Activated T-cell treated with anti-CD3 and anti-CD28 coated beads for 24 hours (primary cell): ENCODE measurements around the gene DNAH7.
"Not testable (repeated sequence)": the region's sequence is repeated elsewhere in the genome, so short reads cannot be mapped to it uniquely, and the experiment has no call there.

ENCODE experiments used
- DNase-seq: peaks from one replicate; pipeline ENCODE4 v3.0.0-alpha.2; 2020; ENCODE audit warnings: low read depth

The DNAH7 gene

DNA sequence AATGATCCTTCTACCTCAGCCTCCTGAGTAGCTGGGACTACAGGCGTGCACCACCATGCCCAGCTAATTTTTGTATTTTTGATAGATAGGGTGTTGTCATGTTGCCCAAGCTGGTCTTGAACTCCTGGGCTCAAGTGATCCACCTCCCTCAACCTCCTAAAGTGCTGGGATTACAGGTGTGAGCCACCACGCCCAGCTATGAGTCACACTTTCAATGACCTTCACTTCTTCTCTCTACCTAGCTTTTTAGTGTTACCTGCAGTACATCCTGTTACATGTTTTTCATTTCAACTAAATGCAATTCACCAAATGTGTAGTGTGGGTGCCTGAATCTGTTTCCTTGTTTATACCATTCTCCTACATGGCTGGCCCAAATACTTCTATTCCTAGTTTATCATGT, 347.6 kb downstream of the DNAH7 start:
- DNase-seq: no peak

DNA sequence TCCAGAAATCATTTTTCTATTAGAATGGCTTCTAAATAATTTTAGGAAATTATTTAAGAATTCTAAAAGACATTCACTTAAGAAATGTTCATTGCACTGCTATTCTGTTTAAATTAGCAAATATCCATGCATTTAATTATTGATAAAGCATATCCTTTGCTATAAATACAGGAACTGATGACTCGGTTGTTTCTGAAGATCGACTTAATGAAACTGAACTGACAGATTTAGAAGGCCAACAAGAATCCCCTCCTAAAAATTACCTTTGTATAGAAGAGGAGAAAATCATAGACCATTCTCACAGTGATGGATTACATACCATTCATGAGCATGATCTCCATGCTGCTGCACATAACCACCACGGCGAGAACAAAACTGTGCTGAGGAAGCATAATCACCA, 352.2 kb downstream of the DNAH7 start:
- no peak for DNase-seq

DNA sequence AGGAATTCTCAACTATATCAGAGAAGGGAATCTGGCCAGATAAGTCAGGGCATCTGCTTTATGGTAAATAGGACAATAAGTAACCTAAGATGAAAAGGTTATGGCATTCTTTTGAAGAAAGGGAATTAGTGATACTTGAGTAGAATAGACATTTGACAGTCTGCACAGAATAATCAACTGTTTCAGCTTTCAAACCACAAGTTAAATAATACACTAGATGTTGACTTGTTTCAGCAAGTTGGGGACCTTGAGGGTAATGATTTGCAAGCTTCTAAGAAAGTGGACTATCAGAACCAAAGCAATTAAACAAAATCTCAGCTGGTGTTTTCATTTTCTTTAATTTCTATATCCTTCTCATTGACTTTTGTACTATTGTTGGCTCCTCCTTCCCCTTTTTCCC, 357.2 kb downstream of the DNAH7 start:
- no peak for DNase-seq

DNA sequence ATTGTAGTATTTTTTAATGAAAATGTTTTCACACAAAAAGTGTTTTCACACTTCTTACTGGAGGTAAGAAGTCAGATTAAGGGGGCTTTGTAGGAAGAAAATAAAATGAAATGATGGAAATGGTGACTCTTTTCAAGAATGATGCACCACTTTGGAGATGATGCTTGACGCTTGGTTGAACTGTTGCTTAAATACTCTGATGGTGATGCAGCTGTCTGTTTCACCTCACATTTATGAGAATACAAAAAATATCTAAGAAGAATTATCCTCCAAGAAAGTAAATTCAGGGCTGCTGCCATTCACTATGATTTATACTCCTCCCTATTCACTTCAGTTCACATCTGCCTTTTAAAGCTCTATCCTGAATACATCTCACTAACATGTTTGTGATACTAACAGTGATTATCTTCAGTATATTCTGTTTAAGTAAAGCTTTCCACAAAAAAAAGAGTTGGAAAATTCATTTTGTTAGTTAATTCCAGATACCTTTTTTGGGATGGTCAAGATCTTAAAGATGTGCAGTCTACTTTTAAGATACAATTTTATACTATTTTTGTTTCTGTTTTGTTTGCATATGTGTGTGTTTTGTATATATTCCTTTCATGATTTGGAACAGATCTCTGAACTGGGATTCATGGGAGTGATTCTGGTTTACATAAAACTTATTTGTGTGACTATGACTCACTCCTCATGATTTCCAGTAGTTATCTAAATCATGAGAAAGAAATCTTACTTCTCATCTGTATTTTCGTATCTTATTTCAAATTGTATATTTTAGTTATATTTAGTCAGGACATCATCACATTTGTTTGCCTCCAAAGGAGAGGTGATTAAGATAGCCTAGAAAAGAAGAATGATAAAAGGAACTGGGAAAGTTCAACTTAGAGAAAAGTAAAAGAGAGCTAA, 358.5 kb downstream of the DNAH7 start:
- no peak for DNase-seq

DNA sequence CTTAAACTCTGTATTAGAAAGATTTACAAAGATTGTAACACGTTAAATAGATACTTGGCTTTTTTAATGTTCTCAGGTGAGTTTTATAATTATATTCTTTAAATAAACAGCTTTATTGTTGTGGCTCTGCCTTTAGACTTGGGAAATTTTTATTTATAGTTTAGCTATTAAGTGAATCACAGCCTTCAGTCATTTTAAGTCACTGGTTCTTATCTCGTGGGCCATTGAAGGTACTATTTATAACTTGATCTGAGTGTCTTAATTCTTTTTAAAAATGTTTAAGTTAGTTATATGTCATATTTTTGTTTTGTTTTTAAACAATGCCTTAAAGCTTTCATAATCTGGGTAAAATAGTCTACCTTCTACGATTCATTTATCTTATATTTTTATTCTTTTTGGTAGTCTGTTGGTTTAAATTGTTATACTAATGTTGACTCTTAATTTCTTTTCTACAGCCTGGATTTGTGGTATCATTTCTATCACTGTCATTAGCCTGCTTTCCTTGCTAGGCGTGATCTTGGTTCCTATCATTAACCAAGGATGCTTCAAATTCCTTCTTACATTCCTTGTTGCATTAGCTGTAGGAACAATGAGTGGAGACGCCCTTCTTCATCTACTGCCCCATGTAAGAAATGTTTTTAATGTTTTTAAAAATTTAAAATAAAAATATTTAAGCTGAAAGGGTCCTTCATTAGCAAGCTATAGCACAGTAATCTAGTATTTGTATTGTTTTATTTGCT, 362.3 kb downstream of the DNAH7 start:
- no peak for DNase-seq

DNA sequence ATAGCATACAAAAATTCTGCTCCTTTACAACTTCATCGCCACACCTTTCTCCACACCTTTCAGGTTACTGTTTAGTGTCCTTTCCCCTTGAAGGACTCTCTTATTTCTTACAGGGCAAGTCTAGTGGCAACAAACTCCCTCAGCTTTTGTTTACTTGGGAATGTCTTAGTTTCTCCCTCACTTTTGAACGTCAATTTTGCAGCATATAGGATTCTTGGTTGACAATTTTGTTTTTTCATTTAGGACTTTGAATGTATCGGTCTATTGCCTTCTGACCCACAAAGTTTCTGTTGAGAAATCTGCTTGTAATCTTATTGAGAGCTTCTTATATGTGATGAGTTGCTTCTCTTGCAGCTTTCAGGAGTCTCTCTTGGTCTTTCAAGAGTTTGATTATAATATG, 368.2 kb downstream of the DNAH7 start:
- DNase-seq: no peak

DNA sequence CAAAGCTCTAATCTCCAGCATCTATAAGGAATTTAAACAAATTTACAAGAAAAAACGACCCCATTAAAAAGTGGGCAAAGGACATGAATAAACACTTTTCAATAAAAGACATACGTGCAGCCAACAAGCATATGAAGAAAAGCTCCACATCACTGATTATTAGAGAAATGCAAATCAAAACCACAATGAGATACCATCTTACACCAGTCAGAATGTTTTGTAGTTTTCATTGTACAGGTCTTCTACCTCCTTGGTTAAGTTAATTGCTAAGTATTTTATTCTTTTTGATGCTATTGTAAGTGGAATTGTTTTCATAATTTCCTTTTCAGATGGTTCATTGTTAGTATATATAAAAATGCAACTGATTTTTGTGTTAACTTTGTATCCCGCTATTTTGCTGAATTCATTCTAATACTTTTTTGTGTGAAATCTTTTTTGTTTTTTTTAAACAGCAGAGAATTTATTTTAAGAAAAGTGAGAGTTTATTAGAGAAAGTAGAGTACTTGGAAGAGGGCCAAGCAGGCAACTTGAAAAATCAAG, 370.9 kb downstream of the DNAH7 start:
- no peak for DNase-seq

DNA sequence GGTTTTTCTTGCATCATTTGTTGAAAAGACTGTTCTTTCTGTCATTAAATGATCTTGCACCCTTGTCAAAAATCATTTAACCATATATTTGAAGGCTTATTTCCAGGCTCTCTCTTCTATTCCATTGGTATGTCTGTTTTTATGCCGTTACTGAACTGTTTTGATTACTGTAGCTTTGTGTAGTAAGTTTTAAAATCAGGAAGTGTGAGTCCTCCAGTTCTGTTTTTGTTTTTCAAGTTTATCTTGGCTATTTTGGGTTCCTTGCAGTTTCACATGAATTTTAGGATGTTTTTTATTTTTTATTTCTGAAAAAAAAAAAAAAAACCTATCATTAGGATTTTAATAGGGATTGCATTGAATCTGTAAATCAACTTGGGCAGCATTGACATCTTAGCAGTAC, 372.6 kb downstream of the DNAH7 start:
- no peak for DNase-seq

DNA sequence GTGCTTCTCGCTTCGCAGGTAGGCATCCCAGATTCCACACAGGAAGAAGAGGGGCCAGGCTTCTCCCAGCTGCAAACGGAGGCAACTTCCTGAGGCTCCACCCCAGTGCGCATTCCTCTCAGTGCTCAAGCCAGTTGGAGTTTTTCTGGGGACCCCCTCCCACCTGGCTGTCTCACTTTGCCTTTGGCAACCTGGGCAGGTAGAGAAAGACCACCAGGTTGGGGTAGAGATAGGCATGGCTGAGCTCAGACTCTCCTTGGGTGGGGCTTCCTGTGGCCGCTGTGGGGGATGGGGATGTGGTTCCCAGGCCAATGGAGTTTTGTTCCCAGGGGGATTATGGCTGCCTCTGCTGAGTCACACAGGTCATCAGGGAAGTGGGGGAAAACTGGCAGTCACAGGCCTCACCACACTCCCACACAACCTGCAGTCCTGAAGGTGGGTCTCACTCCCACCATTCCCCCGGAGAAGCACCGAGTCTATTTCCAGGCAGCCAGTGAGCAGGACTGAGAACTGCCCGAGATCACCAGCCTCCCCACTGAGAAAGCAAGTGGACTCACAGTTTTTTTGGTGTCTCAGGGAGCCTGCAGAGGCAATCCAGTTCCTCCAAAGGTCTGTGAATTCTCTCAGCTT, 373.5 kb downstream of the DNAH7 start:
- no peak for DNase-seq

DNA sequence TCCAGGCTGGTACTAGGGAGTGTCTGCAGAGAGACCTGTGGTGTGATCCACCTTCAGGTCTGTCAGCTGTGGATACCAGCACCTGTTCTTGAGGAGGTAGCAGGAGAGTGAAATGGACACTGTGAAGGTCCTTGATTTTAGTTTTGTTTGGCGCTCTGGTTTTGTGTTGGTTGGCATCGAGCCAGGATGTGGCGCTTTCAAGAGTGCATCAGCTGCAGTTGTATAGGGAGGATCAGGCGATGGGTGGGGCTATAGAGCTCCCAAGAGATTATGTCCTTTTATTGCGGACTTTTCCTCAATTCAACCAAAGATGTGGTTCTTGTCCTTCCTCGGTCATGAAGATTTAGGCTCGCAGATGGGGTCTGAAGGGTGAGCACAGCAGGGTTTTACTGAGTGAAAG, 374.1 kb downstream of the DNAH7 start:
- no peak for DNase-seq

DNA sequence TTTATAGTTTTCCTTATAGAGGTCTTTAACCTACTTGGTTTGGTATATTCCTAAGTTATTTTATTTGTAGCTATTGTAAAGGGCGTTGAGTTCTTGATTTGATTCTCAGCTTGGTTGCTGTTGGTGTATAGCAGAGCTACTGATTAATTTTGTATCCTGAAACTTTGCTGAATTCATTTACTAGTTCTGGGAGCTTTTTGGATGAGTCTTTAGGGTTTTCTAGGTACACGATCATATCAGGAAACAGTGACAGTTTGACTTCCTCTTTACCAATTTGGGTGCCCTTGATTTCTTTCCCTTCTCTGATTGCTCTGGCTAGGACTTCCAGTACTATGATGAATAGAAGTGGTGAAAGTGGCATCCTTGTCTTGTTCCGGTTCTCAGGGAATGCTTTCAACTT, 376.1 kb downstream of the DNAH7 start:
- not testable (repeated sequence) for DNase-seq
